PC-9 (cell line): ENCODE data around the gene SHISA4.

Experiments
- CTCF ChIP-seq: fragments of 200-600 bp; sonication (generic); conservative IDR thresholded peaks from 2 replicates; pipeline ENCODE4 v1.6.1; 2017; ENCODE audit warnings: mixed run types, antibody characterized with exemption, mild to moderate bottlenecking, moderate library complexity
- EZH2 ChIP-seq: fragments of 200-600 bp; sonication (generic); IDR thresholded peaks from 2 replicates; pipeline ENCODE4 v1.8.0; 2017; ENCODE audit warnings: antibody characterized with exemption, low read depth

GRCh38 chr1:201845331-201846083 lies 43.2 kb upstream of the SHISA4 start:
- TF ChIP-seq CTCF = no peak
- no peak for TF ChIP-seq EZH2
